ENCODE results near the gene PDE12. TPM values are rescaled to one million over a fixed set of nuclear protein-coding genes. Genes with fewer than 3 reads are reported as not detected.

PDE12 gene

Small RNA genes lying within 50 kb of the gene (small RNA-seq; reads per million reads assigned to genes)
- gene RNU6-108P (not detected), gene RNU6-1181P (not detected), gene RNU6-483P (not detected)

All from skeletal muscle satellite cell (primary cell).